Activated CD4-positive, alpha-beta T cell treated with anti-CD3 and anti-CD28 coated beads for 48 hours (primary cell): ENCODE data around the gene PRTFDC1.
A peak's percentile ranks its signal among the peaks of the same experiment; 100 is the strongest.
"Not testable (repeated sequence)": the region's sequence is repeated elsewhere in the genome, so short reads cannot be mapped to it uniquely, and the experiment has no call there.

ENCODE experiments used
- DNase-seq: peaks from one replicate; pipeline ENCODE4 v3.0.0-alpha.2; 2020

Gene PRTFDC1

GRCh38 chr10:24929056-24929544 is 23.3 kb downstream of the PRTFDC1 start:
- DNase-seq = no peak

- DNase-seq = no peak
Observed at GRCh38 chr10:24928163-24928562, 24.2 kb downstream of the PRTFDC1 start.

DNA sequence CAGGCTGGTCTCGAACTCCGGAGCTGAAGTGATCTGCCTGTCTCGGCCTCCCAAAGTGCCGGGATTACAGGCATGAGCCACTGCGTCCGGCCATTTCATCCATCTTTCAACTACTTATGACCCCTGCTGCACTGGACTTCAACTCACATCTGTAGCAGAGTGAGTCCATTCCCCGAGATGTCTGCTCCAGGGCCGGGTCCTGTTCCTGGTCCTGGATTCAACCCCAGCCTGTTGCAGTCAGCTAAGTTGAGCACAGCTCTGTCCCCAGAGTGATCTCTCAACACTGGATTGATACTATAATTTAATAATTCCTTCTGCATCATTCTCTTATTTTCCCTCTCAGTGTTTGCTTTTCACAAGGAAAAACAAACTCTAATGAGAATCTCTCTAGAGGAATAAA is 25.8 kb downstream of the PRTFDC1 start:
- no peak for DNase-seq

GRCh38 chr10:24925799-24926198 is 26.6 kb downstream of the PRTFDC1 start:
- DNase-seq = no peak

GRCh38 chr10:24924483-24924882 is 27.9 kb downstream of the PRTFDC1 start:
- DNase-seq = not testable (repeated sequence)

DNA sequence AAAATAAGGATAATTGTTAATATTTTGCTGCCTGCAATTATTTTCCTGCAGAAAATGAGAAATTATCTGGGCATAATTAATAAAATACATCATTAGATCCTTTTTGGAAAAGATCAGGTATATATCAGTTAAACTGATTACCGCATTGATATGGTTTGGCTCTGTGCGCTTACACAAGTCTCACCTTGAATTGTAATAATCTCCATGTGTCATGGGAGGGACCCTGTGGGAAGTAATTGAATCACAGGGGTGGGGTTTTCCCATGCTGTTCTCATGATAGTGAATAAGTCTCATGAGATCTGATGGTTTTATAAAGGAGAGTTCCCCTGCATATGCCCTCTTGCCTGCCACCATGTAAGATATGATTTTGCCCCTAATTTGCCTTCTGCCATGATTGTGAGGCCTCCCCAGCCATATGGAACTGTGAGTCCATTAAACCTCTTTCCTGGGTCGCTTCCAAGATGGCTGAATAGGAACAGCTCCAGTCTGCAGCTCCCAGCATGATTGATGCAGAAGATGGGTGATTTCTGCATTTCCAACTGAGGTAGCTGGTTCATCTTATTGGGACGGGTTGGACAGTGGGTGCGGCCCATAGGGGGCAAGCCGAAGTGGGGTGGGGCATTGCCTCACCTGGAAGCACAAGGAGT is 30.1 kb downstream of the PRTFDC1 start:
- peak; percentile 41 for DNase-seq

GRCh38 chr10:24920907-24921881 is 31.2 kb downstream of the PRTFDC1 start:
- peak; percentile 83 for DNase-seq

GRCh38 chr10:24920192-24920591 is 32.2 kb downstream of the PRTFDC1 start:
- not testable (repeated sequence) for DNase-seq

DNA sequence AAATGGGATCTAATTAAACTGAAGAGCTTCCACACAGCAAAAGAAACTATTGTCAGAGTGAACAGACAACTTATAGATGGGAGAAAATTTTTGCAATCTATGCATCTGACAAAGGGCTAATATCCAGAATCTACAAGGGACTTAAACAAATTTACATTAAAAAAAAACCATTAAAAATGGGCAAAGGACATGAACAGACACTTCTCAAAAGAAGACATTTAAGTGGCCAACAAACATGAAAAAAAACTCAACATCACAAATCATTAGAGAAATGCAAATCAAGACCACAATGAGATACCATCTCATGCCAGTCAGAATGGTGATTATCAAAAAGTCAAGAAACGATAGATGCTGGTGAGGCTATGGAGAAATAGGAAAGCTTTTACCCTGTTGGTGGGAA is 32.8 kb downstream of the PRTFDC1 start:
- not testable (repeated sequence) for DNase-seq

DNA sequence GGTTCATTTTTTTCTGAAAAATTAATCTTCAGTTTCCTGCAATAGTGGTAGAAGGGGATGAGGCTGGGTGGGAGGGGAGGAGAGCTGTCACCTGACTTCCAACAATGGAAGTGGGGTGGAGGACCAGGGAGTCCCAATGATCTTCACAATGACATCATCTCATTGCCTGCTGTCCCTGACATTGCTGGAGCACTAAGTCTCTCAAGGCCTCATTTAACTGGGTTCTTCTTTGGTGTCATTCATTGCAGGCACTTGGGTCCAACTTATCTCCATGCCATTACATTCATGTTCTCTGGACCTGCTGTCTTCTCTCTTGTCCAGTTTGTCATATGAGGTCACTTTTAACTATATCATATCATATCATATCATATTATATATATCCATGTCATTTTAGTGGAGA is 34.4 kb downstream of the PRTFDC1 start:
- no peak for DNase-seq

DNA sequence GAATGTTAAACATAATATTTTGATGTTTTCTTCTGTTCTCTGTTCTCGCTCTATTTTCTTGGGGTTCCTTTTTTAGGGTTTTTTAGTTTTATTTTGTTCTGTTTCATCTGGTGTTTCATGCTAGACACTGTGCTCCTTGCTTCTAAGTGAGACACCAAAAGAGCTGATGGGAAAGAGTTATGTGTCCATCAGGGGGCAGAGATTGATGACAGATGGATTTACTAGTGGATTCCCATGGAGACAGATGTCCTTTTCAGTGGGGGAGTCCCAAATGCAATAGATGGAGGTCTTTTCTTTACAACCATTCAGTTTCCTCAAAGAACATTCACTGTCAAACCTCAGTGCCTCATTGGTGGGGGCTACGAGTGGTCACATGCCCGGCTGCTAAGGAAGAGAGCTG is 34.9 kb downstream of the PRTFDC1 start:
- DNase-seq = no peak

DNA sequence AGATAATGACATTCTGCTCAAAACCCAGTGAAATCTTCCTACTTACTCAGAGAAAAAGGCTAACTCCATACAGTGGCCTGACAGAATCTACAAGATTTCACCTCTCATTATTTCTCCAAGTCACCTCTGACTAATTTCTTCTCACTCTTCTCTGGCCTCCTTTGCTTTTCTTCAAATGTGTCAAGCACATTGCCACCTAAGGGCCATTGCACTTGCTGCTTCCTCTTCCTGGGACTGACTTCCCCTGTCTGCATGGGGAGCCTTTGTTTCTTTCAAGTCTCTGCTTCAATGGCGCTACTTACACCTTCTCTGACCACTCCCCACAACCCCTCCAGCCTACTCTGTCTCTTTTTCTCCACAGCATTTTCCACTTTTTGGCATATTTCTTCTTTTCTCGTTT is 36.0 kb downstream of the PRTFDC1 start:
- DNase-seq = no peak

- no peak for DNase-seq
Observed at GRCh38 chr10:24915304-24915703, 37.1 kb downstream of the PRTFDC1 start.

GRCh38 chr10:24914148-24914547 is 38.3 kb downstream of the PRTFDC1 start:
- DNase-seq = no peak

GRCh38 chr10:24912215-24912614 is 40.2 kb downstream of the PRTFDC1 start:
- no peak for DNase-seq

GRCh38 chr10:24911029-24911428 is 41.4 kb downstream of the PRTFDC1 start:
- no peak for DNase-seq

- no peak for DNase-seq
Observed at GRCh38 chr10:24910574-24910973, 41.8 kb downstream of the PRTFDC1 start.

DNA sequence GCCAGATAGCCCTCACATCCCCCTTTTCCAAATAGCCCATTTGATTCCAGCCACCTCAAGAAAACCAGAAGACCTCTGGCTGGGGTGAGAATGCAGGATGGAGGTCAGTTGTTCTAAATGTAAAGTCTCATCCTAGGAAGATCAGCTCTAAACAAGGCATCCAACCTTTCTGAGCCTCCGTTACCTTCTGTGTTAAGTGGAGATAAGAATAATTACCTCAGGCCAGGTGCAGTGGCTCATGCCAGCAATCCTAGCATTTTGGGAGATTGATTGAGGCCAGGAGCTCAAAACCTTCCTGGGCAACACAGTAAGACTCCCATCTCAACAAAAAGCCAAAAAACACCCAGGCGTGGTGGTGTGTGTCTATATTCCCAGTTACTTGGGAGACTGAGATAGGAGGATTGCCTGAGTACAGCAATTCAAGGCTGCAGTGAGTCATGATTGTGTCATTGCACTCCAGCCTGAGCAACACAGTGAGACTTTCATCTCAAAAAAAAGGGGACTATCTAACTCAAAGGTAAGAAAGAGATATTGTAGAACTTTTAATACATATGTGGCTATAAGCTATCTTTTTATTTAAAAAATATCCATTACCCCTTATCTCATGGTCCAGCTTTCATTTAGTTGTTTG is 43.5 kb downstream of the PRTFDC1 start:
- DNase-seq = no peak

DNA sequence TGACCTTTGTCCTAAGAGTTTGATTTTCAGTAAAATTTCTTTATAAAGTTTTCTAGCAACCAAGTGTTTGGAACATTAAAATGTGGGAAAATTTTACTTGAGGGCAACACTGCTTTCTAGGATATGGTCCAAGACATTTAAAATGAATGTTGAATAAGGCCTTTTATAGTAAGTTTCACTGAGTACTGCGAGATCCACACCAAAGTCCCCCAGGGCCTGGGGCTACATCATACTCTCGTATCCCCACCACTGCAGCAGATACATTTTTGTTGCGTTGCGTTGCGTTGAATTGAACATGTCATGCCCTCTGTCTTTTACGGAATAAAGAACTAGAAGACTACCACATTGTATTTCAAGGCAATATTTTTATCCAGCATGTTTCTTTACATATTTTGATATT is 44.5 kb downstream of the PRTFDC1 start:
- DNase-seq = no peak

DNA sequence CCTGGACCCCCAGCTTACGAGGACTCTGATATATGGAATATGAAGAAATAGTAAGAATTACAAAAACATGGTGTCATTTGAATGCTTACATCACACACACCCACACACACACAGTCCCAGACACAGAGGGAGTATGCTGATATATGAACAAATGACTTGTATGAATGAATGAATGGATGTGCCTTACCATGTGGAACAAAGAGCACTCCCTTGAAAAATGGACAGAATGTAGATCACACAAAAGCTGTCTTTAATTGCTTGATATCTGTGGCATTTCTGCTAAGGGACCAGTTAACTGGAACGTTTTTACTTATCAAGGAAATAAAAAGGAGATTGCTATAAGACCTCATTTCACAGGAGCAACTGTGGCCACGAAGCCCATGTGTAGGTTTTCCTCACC is 46.0 kb downstream of the PRTFDC1 start:
- DNase-seq = no peak

DNA sequence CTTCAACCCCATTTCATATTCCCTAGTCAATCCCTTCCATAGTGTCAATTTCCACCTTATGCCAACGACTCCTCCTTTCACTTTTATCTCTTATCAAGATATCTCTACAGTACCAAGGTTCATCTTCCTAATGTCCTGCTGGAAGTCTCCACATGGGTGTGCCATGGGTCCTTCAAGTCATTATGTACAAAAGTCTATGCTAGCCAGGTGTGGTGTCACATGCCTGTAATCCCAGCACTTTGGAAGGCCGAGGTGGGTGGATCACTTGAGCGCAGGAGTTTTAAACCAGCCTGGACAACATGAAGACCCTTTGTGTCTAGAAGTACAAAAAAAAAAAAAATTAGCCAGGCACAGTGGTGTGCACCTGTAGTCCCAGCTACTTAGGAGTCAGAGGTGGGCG is 47.6 kb downstream of the PRTFDC1 start:
- no peak for DNase-seq

GRCh38 chr10:24902400-24902728 is 50.0 kb downstream of the PRTFDC1 start:
- DNase-seq = no peak

DNA sequence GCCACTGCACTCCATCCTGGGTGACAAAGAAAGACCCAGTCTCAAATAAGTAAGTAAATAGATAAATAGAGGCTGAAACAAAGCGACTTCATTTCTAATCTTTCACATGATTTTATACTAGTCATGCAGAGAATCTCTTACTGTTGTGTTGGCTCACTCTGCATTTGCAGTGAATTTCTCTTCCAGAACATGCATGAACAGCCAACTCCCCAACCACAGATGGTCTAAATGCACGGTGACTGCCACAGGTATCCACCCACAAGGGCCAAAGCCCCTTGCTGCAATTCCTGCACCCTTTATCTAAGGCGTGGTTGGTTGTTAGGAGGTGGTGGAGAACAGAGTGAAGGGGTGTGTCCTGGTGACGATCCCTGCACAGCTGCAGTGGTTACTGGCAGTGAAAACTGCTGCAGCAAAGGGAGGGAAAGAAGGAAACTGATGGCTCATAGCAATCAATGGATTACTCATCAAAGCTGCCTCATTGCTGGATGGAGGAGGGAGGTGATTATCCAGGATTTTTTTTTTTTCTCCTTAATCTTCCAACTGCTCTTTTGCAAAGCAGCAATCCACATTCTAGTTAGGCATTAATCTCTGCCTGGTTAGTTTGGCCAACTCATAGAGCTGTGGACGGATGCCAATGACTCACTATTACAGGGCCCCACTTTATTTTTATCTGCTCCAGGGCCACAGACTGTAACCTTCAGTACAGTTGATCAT is 50.6 kb downstream of the PRTFDC1 start:
- peak; percentile 39 for DNase-seq
